Tibial artery (tissue), 4 donors: ENCODE results near the gene MRPL1.
"Not testable (repeated sequence)": the region's sequence is repeated elsewhere in the genome, so short reads cannot be mapped to it uniquely, and the experiment has no call there.

Experiments
- DNase-seq, 2 donors: peaks; one replicate each; pipeline ENCODE4 v3.0.0-alpha.2; 2019
- H3K27ac ChIP-seq, 2 donors: fragments of 200-600 bp; sonication (generic) in 1 of 2; 1 replicate in 1 of 2; 2 replicates in 1 of 2; pipeline ENCODE4 v1.5.1; 2018 to 2019; ENCODE audit warnings: mild to moderate bottlenecking in 1 of 2
- H3K27me3 ChIP-seq, 2 donors: fragments of 200-600 bp; sonication (generic) in 1 of 2; one replicate each; pipeline versions ENCODE4 v1.5.1 to v1.6.0; 2016 to 2019
- H3K36me3 ChIP-seq, 3 donors: fragments of 200-600 bp; sonication (generic) in 2 of 3; one replicate each; pipeline ENCODE4 v1.5.1; 2016 to 2019; ENCODE audit warnings: mild to moderate bottlenecking in 2 of 3
- H3K4me1 ChIP-seq, 4 donors: fragments of 200-600 bp; sonication (generic) in 2 of 4; 1 replicate in 3 of 4; 2 replicates in 1 of 4; pipeline ENCODE4 v1.5.1; 2016 to 2019
- H3K4me3 ChIP-seq, 2 donors: fragments of 200-600 bp; sonication (generic) in 1 of 2; 1 replicate in 1 of 2; 2 replicates in 1 of 2; pipeline ENCODE4 v1.5.1; 2018 to 2019; ENCODE audit warnings: mild to moderate bottlenecking in 2 of 2
- H3K9me3 ChIP-seq, 3 donors: fragments of 200-600 bp; sonication (generic) in 1 of 3; one replicate each; pipeline ENCODE4 v1.5.1; 2016 to 2019
- CTCF ChIP-seq, 2 experiments: fragments of 200-600 bp in 1 of 2; fragments of 450-650 bp in 1 of 2; IDR thresholded peaks; one replicate each; pipeline ENCODE4 v1.5.1; 2017 to 2019; ENCODE audit warnings: antibody characterized with exemption in 2 of 2, mild to moderate bottlenecking in 1 of 2, moderate library complexity in 1 of 2
- intact Hi-C: fragments of 100-400 bp; cut with DNase I; formaldehyde crosslinking; loops from one replicate; pipeline ENCODE4 v1.15.0; 2023; ENCODE audit warnings: low total_unique reads

Gene MRPL1

GRCh38 chr4:77956917-77957316, 94.3 kb downstream of the MRPL1 start:
- no peaks in the 10 kb centered on the region for H3K9me3 ChIP-seq
- H3K36me3 ChIP-seq: peaks cover 5 to 23% (median 7%) of the 10 kb centered on the region in 3 donors
- H3K27me3 ChIP-seq: no peaks in the 10 kb centered on the region
- no peak overlapping the region for H3K4me3 ChIP-seq
- H3K27ac ChIP-seq: no peak overlapping the region
- no peak for DNase-seq
- no peaks in the 10 kb centered on the region for H3K4me1 ChIP-seq
- intact Hi-C loops: no loop called here
- no peak for TF ChIP-seq CTCF (IDR thresholded peaks at IDR 0.05)

DNA sequence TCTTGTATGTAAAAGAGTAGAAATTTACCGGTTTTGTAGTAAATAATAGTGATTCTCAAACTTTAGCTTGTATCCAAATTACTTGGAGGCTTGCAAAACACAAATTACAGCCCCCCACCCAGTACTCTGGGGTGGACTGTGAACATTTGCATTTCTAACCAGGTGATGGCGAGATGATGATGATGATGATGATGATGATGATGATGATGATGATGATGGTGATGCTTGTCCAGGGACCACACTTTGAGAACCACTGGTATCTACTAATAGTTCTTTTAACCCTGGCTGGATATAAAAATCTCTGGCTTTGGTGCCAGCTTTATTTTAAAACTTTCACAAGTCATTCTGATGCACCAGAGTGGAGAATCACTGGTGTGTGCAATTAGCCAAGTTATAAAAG, 96.3 kb downstream of the MRPL1 start:
- peaks cover 0 to 11% (median 6%) of the 10 kb centered on the region in 3 donors for H3K36me3 ChIP-seq
- no peaks in the 10 kb centered on the region for H3K27me3 ChIP-seq
- H3K27ac ChIP-seq: no peak overlapping the region
- no peaks in the 10 kb centered on the region for H3K4me1 ChIP-seq
- H3K4me3 ChIP-seq: no peak overlapping the region
- no peak for DNase-seq
- intact Hi-C loops: no loop called here
- no peaks in the 10 kb centered on the region for H3K9me3 ChIP-seq
- TF ChIP-seq CTCF (IDR thresholded peaks at IDR 0.05): no peak

- no peak overlapping the region for H3K4me3 ChIP-seq
- TF ChIP-seq CTCF (IDR thresholded peaks at IDR 0.05): peak; percentile 52
- H3K9me3 ChIP-seq: no peaks in the 10 kb centered on the region
- intact Hi-C loops: loop anchor here (10.0 kb wide), 1 partner anchor 555 kb away; no protein-coding TSS in a partner anchor
- H3K27ac ChIP-seq: no peak overlapping the region
- DNase-seq: no peak
- H3K4me1 ChIP-seq: no peaks in the 10 kb centered on the region
- no peaks in the 10 kb centered on the region for H3K27me3 ChIP-seq
- H3K36me3 ChIP-seq: peaks cover 0 to 4% (median 3%) of the 10 kb centered on the region in 3 donors
Measured at GRCh38 chr4:77959566-77960338, 97.1 kb downstream of the MRPL1 start.

GRCh38 chr4:77960367-77960766, 97.7 kb downstream of the MRPL1 start:
- H3K27ac ChIP-seq: no peak overlapping the region
- no peaks in the 10 kb centered on the region for H3K9me3 ChIP-seq
- no peaks in the 10 kb centered on the region for H3K4me1 ChIP-seq
- intact Hi-C loops: loop anchor here (10.0 kb wide), 1 partner anchor 554 kb away; no protein-coding TSS in a partner anchor
- no peak for TF ChIP-seq CTCF (IDR thresholded peaks at IDR 0.05)
- DNase-seq: no peak
- H3K27me3 ChIP-seq: no peaks in the 10 kb centered on the region
- peaks cover 0 to 3% (median 0%) of the 10 kb centered on the region in 3 donors for H3K36me3 ChIP-seq
- H3K4me3 ChIP-seq: no peak overlapping the region

DNA sequence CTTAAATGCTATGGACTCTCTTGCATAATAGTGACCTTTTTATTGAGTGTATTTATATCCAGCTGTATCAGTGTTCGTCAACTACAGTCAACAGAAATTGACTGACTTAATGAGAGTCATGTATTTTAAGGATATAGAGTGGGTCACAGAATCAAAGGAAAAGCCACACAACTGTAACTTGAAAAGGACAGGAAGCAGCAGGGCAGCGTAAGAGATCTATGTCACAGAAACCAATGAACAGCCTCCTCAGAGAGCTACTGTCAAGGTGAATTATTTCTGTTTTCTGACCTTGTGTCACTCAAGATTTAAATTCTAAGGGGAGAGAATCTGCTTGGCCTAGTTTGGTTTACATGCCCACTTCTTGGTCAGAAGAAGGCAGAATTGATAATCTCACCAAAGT, 100.4 kb downstream of the MRPL1 start:
- peaks cover 0 to under 1% (median 0%) of the 10 kb centered on the region in 3 donors for H3K9me3 ChIP-seq
- H3K27ac ChIP-seq: no peak overlapping the region
- no peak overlapping the region for H3K4me3 ChIP-seq
- no peaks in the 10 kb centered on the region for H3K4me1 ChIP-seq
- no peaks in the 10 kb centered on the region for H3K27me3 ChIP-seq
- intact Hi-C loops: loop anchor here (10.0 kb wide), 1 partner anchor 552 kb away; no protein-coding TSS in a partner anchor
- no peak for TF ChIP-seq CTCF (IDR thresholded peaks at IDR 0.05)
- H3K36me3 ChIP-seq: peaks cover 0 to 3% (median 0%) of the 10 kb centered on the region in 3 donors
- no peak for DNase-seq

- H3K36me3 ChIP-seq, intact Hi-C loops, H3K27ac ChIP-seq: not testable (repeated sequence)
Measured at GRCh38 chr4:77973657-77974056, 111.0 kb downstream of the MRPL1 start.

GRCh38 chr4:77982900-77983540, 120.4 kb downstream of the MRPL1 start:
- intact Hi-C loops, H3K27me3 ChIP-seq, H3K9me3 ChIP-seq, H3K27ac ChIP-seq, H3K36me3 ChIP-seq, DNase-seq, H3K4me1 ChIP-seq, H3K4me3 ChIP-seq: not testable (repeated sequence)

More at GRCh38 chr4:77973657-77974056, 111.0 kb downstream of the MRPL1 start:
- H3K4me1 ChIP-seq, H3K9me3 ChIP-seq, H3K4me3 ChIP-seq, DNase-seq, H3K27me3 ChIP-seq: not testable (repeated sequence)

GRCh38 chr4:77983612-77984311, 121.1 kb downstream of the MRPL1 start:
- H3K36me3 ChIP-seq, DNase-seq, intact Hi-C loops, H3K9me3 ChIP-seq, H3K27me3 ChIP-seq, H3K4me1 ChIP-seq, H3K27ac ChIP-seq, H3K4me3 ChIP-seq: not testable (repeated sequence)
